Fibroblast of the aortic adventitia (primary cell): ENCODE data around the gene RAB31. TPM values are rescaled to one million over a fixed set of nuclear protein-coding genes. Genes with fewer than 3 reads are reported as not detected.

ENCODE experiments used
- DNase-seq: peaks from one replicate; pipeline ENCODE4 v3.0.0-alpha.2; 2010; ENCODE audit warnings: low read depth
- H3K4me3 ChIP-seq: 2 replicates; pipeline ENCODE4 v1.5.1; 2011; ENCODE audit warnings: low read depth, mild to moderate bottlenecking, control low read depth, low read length, moderate library complexity
- CTCF ChIP-seq: IDR thresholded peaks from 2 replicates; pipeline ENCODE4 v1.5.1; 2011; ENCODE audit warnings: mild to moderate bottlenecking, low read length, control low read depth, inconsistent platforms; ENCODE audit not compliant: insufficient read depth
- total RNA-seq: library from RNA; depleted of rRNA; stranded (reverse); fragments of >200 nt; gene quantifications from 2 replicates; pipeline ENCODE4 v1.2.3, GENCODE V29; 2012; ENCODE audit warnings: low replicate concordance

RAB31 gene
- total RNA-seq, 1 donor: 90.4 TPM

- no peak for TF ChIP-seq CTCF
- peak overlapping the region; percentile 29 for H3K4me3 ChIP-seq
- DNase-seq: peak; percentile 100
These were observed 169.0 kb downstream of the RAB31 start for GRCh38 chr18:9876867-9877654.

- peak overlapping the region; percentile 26 for H3K4me3 ChIP-seq
- no peak for TF ChIP-seq CTCF
- no peak for DNase-seq
These were observed 169.5 kb downstream of the RAB31 start for GRCh38 chr18:9877655-9878014.

GRCh38 chr18:9878095-9878494, 170.0 kb downstream of the RAB31 start:
- TF ChIP-seq CTCF: no peak
- H3K4me3 ChIP-seq: no peak overlapping the region
- no peak for DNase-seq

- no peak for TF ChIP-seq CTCF
- H3K4me3 ChIP-seq: no peak overlapping the region
- no peak for DNase-seq
These were observed 170.7 kb downstream of the RAB31 start for GRCh38 chr18:9878783-9879242.

GRCh38 chr18:9884090-9884489, 176.0 kb downstream of the RAB31 start:
- no peak overlapping the region for H3K4me3 ChIP-seq
- DNase-seq: no peak
- no peak for TF ChIP-seq CTCF

- no peak overlapping the region for H3K4me3 ChIP-seq
- no peak for TF ChIP-seq CTCF
These were observed 176.5 kb downstream of the RAB31 start for GRCh38 chr18:9884532-9885140.

More at GRCh38 chr18:9884532-9885140, 176.5 kb downstream of the RAB31 start:
- no peak for DNase-seq
